ENCODE results near the gene CEP72. TPM values are rescaled to one million over a fixed set of nuclear protein-coding genes. Genes with fewer than 3 reads are reported as not detected.

CEP72 gene
- total and polyA plus RNA-seq, 2 of the 13 experiments (the other 11 are each of a cell fraction or from before 2014, with no cell fraction given), result 3.4 to 9.4 TPM

GRCh38 chr5:659496-660263 lies 47.5 kb downstream of the CEP72 start (continued):
- TF ChIP-seq, protein P1, sequence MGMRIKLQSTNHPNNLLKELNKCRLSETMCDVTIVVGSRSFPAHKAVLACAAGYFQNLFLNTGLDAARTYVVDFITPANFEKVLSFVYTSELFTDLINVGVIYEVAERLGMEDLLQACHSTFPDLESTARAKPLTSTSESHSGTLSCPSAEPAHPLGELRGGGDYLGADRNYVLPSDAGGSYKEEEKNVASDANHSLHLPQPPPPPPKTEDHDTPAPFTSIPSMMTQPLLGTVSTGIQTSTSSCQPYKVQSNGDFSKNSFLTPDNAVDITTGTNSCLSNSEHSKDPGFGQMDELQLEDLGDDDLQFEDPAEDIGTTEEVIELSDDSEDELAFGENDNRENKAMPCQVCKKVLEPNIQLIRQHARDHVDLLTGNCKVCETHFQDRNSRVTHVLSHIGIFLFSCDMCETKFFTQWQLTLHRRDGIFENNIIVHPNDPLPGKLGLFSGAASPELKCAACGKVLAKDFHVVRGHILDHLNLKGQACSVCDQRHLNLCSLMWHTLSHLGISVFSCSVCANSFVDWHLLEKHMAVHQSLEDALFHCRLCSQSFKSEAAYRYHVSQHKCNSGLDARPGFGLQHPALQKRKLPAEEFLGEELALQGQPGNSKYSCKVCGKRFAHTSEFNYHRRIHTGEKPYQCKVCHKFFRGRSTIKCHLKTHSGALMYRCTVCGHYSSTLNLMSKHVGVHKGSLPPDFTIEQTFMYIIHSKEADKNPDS (CRISPR knock-in tag; IDR thresholded peaks at IDR 0.05), result no peak
- no peak for TF ChIP-seq ZNF335 (CRISPR knock-in tag; IDR thresholded peaks at IDR 0.05)
- TF ChIP-seq IKZF4 (CRISPR knock-in tag; IDR thresholded peaks at IDR 0.05; ENCODE audit: borderline replicate concordance, low read depth, not compliant biosample characterization), result no peak
- no peak for TF ChIP-seq SUZ12 (IDR thresholded peaks at IDR 0.05; ENCODE audit: low read depth, low read length)
- TF ChIP-seq, protein P2, sequence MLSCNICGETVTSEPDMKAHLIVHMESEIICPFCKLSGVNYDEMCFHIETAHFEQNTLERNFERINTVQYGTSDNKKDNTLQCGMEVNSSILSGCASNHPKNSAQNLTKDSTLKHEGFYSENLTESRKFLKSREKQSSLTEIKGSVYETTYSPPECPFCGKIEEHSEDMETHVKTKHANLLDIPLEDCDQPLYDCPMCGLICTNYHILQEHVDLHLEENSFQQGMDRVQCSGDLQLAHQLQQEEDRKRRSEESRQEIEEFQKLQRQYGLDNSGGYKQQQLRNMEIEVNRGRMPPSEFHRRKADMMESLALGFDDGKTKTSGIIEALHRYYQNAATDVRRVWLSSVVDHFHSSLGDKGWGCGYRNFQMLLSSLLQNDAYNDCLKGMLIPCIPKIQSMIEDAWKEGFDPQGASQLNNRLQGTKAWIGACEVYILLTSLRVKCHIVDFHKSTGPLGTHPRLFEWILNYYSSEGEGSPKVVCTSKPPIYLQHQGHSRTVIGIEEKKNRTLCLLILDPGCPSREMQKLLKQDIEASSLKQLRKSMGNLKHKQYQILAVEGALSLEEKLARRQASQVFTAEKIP (CRISPR knock-in tag; IDR thresholded peaks at IDR 0.05; ENCODE audit: borderline replicate concordance), result no peak
- no peak for TF ChIP-seq ZNF264 (CRISPR knock-in tag; IDR thresholded peaks at IDR 0.05)

DNA sequence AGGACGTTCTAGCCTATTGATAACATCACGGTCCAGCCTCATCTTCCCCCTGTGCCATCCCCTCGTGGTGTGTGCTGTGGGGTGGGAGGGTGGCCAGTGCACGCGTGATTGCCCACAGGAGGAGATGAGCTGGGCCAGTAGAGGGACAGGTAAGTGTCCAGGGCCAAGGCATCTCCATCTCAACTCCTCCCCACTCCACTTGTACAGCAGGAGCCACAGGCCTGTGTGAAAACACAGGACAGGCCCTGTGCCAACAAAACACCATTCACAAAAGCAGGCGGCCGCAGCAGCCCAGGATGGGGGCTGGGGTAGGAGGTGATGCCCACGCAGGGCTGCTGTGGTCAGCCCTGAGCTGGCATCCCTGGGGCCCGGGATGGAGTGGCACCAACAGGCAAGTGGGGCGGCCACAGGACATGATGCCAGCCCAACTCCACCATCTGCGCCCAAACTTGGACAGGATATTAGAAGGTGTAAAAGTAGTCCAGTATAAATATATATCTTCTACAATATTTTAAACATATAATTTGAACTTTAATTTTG lies 48.4 kb downstream of the CEP72 start:
- Histone ChIP-seq H3K79me2 (ENCODE audit: insufficient read depth, low read length) (no peaks in the 10 kb centered on the region), H3K9me3 (ENCODE audit: low read length) (no peaks in the 10 kb centered on the region), H3K36me3 (replicated peaks in 1 of 2; ENCODE audit: control insufficient read depth in 1 of 2, insufficient read depth in 2 of 2, low read length in 2 of 2) (peaks cover 10 to 56% of the 10 kb centered on the region in 2 experiments), H3K4me2 (ENCODE audit: low read depth, low read length) (no peak overlapping the region), H3K9ac (ENCODE audit: insufficient read depth, low read depth, low read length) (no peak overlapping the region), H3K27me3 (ENCODE audit: control insufficient read depth in 1 of 2, insufficient read depth in 2 of 2, low read length in 2 of 2) (no peaks in the 10 kb centered on the region; a peak in 1 of 5 replicates), H3K27ac (ENCODE audit: extremely low read length, insufficient read depth, low read length) (no peak overlapping the region), H4K20me1 (ENCODE audit: insufficient read depth, low read length) (no peaks in the 10 kb centered on the region), H2AFZ (ENCODE audit: low read length) (no peak overlapping the region), H3K4me1 (ENCODE audit: insufficient read depth, low read length) (no peaks in the 10 kb centered on the region), H3K4me3 (replicated peaks in 1 of 3; ENCODE audit: insufficient read depth in 1 of 3, low read depth in 2 of 3, low read length in 3 of 3) (no peak overlapping the region)
- in situ Hi-C loops (cut with HindIII; ENCODE audit: extremely low pct_ligation_motif_present, low pct_unique_long_range_greater_than_20kb), result no loop called here
- POLR2A ChIA-PET, result no interaction called here
- intact Hi-C loops (cut with micrococcal nuclease; ENCODE audit: unreplicated experiment), result no loop called here
- DNase-seq (ENCODE audit: low spot score), result no peak
- CTCF ChIA-PET (ENCODE audit: low intra/inter-chr PET ratio, low total read pairs), result no interaction called here
- BruUV-seq (replicated peaks), result no TSS peak
- WGBS (ENCODE audit: low lambda C conversion rate), result 99% methylated on average over 9 of the region's 11 CpGs
- no peak for FAIRE-seq
- no peak for ATAC-seq
- TF ChIP-seq AGO2 (optimal IDR thresholded peaks at IDR 0.05; ENCODE audit: low read depth, low read length) (peak; percentile 22), HDAC2 (CRISPR knock-in tag; IDR thresholded peaks at IDR 0.05) (no peak)

Data from HepG2 (cell line).